ENCODE results near the gene ACSM6. TPM values are rescaled to one million over a fixed set of nuclear protein-coding genes. Genes with fewer than 3 reads are reported as not detected.
A peak's percentile ranks its signal among the peaks of the same experiment; 100 is the strongest.

Gene ACSM6
- total RNA-seq, 4 donors from 2014 or later, result not detected

GRCh38 chr10:95261926-95262325 lies 67.9 kb downstream of the ACSM6 start:
- TF ChIP-seq POLR2A (IDR thresholded peaks at IDR 0.05) (no peak), CTCF (IDR thresholded peaks at IDR 0.05 in 4 of 5, conservative IDR thresholded peaks at IDR 0.05 in 1 of 5) (no peak)
- intact Hi-C loops (cut with DNase I; ENCODE audit: low total_unique reads) (no loop called here), in situ Hi-C loops (cut with MboI; ENCODE audit: low sequenced_read_pairs in 4 of 4) (no loop called here)
- Histone ChIP-seq H3K4me1 (peaks cover 54 to 60% of the 10 kb centered on the region in 2 donors), H3K27ac (peak overlapping the region; percentile 67 to 97 (median 92)), H3K4me3 (no peak overlapping the region), H3K36me3 (peaks cover 0 to 74% of the 10 kb centered on the region in 2 donors), H3K9me3 (no peaks in the 10 kb centered on the region), H3K27me3 (no peaks in the 10 kb centered on the region)
- peak; percentile 86 to 88 for ATAC-seq
- peak; percentile 67 to 75 for DNase-seq

GRCh38 chr10:95262763-95263518 lies 68.9 kb downstream of the ACSM6 start:
- Histone ChIP-seq H3K27me3 (no peaks in the 10 kb centered on the region), H3K9me3 (no peaks in the 10 kb centered on the region), H3K27ac (peak overlapping the region; percentile 67 to 97 (median 92)), H3K4me1 (peaks cover 58 to 70% of the 10 kb centered on the region in 2 donors), H3K4me3 (no peak overlapping the region), H3K36me3 (peaks cover 1 to 67% of the 10 kb centered on the region in 2 donors)
- no peak for ATAC-seq
- intact Hi-C loops (cut with DNase I; ENCODE audit: low total_unique reads) (no loop called here), in situ Hi-C loops (cut with MboI; ENCODE audit: low sequenced_read_pairs in 4 of 4) (no loop called here)
- no peak for DNase-seq
- TF ChIP-seq CTCF (IDR thresholded peaks at IDR 0.05 in 4 of 5, conservative IDR thresholded peaks at IDR 0.05 in 1 of 5) (no peak), POLR2A (IDR thresholded peaks at IDR 0.05) (no peak)

GRCh38 chr10:95263864-95264226 lies 69.8 kb downstream of the ACSM6 start:
- intact Hi-C loops (cut with DNase I; ENCODE audit: low total_unique reads), result no loop called here
- Histone ChIP-seq H3K9me3 (no peaks in the 10 kb centered on the region), H3K4me1 (peaks cover 64 to 77% of the 10 kb centered on the region in 2 donors), H3K36me3 (peaks cover 4 to 68% of the 10 kb centered on the region in 2 donors), H3K27me3 (no peaks in the 10 kb centered on the region), H3K4me3 (no peak overlapping the region), H3K27ac (peak overlapping the region; percentile 67 to 97 (median 92))
- ATAC-seq (no peak), DNase-seq (no peak)
- in situ Hi-C loops (cut with MboI; ENCODE audit: low sequenced_read_pairs in 4 of 4), result no loop called here
- no peak for TF ChIP-seq CTCF (IDR thresholded peaks at IDR 0.05 in 4 of 5, conservative IDR thresholded peaks at IDR 0.05 in 1 of 5)
- TF ChIP-seq POLR2A (IDR thresholded peaks at IDR 0.05), result no peak

- peaks cover 4 to 65% of the 10 kb centered on the region in 2 donors for H3K36me3 ChIP-seq
- no peaks in the 10 kb centered on the region for H3K27me3 ChIP-seq
- H3K9me3 ChIP-seq, result no peaks in the 10 kb centered on the region
- intact Hi-C loops (cut with DNase I; ENCODE audit: low total_unique reads), result no loop called here
- TF ChIP-seq POLR2A (IDR thresholded peaks at IDR 0.05), result no peak
- TF ChIP-seq CTCF (IDR thresholded peaks at IDR 0.05 in 4 of 5, conservative IDR thresholded peaks at IDR 0.05 in 1 of 5), result no peak
- DNase-seq (no peak), ATAC-seq (no peak)
- H3K27ac ChIP-seq, result peak overlapping the region; percentile 57 to 97 (median 92)
- H3K4me1 ChIP-seq, result peaks cover 64 to 77% of the 10 kb centered on the region in 2 donors
- in situ Hi-C loops (cut with MboI; ENCODE audit: low sequenced_read_pairs in 4 of 4), result no loop called here
- H3K4me3 ChIP-seq, result no peak overlapping the region
Observed at GRCh38 chr10:95264227-95265051, 70.4 kb downstream of the ACSM6 start.
